ENCODE results near the gene RASAL3. TPM values are rescaled to one million over a fixed set of nuclear protein-coding genes. Genes with fewer than 3 reads are reported as not detected.

RASAL3 gene
- total and polyA plus RNA-seq, 2 of the 4 experiments (the other 2 are of a cell fraction): 0.07 TPM; not detected in 1

DNA sequence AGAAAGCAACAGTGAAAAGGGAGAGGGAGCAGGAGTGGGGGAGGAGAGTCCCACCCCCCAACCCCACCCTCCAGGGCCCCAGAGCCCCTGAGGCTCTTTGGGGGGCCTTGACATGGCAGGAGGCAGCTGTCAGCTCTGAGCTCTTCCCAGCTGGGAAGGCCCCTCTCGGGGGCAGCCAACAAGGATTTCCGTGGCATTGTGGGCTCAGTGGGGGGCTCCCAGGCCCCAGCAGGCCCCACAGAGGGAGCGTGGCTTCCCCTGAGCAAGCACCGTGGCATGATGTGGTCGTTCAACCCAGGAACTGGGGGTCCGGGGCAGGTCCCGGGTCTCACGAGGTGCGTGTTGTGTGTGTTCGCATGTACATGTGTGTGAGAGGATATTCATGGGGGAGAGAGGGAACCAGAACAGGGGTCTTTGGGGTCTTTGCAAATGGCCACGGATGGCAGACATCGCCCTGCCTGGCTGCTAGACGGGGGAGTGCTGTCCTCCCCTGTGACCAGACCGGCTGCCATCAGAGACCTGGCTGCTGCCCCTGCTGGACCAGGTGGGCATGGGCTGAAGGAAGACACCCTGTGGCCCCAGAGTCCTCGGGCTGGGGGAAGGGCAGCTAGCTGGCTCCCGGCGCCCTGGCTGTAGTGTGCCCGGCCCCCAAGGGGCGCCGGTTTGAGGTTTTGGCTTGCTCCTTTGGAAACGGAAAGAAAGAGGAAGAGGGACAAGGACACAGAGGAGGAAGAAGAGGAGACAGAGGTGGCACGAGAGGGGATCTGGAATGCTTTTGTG is 41.9 kb downstream of the RASAL3 start:
- H2AK5ac ChIP-seq (ENCODE audit: low read depth, low read length): no peak overlapping the region
- dilution Hi-C loops (cut with HindIII; ENCODE audit: low sequenced_read_pairs, unreplicated experiment): no loop called here
- in situ Hi-C loops (cut with MboI; ENCODE audit: low sequenced_read_pairs): loop anchor here (25.0 kb wide), 1 partner anchor 765 kb away; the partner anchor contains the start of genes AP1M1 and FAM32A
- no peak overlapping the region for H4K8ac ChIP-seq (ENCODE audit: low read depth in 2 of 2, low read length in 2 of 2)
- no peak overlapping the region for H3K4ac ChIP-seq (ENCODE audit: low read depth, low read length)
- H3K36me3 ChIP-seq (ENCODE audit: control insufficient read depth, insufficient read depth, low read length): peaks cover 51% of the 10 kb centered on the region
- H3K79me1 ChIP-seq (ENCODE audit: low read depth in 1 of 2, low read length in 2 of 2): peaks cover 5 to 31% of the 10 kb centered on the region in 2 experiments; a peak in 3 of 4 replicates
- BruUV-seq (replicated peaks): TSS peak; percentile 60
- no peak overlapping the region for H3K23ac ChIP-seq (ENCODE audit: low read depth, low read length)
- H3K27me3 ChIP-seq (ENCODE audit: control insufficient read depth, insufficient read depth, low read length): no peaks in the 10 kb centered on the region
- no peak overlapping the region for H2AFZ ChIP-seq (replicated peaks; ENCODE audit: low read length, poor library complexity)
- H3K4me1 ChIP-seq (ENCODE audit: control insufficient read depth, insufficient read depth, low read length): peaks cover 9% of the 10 kb centered on the region
- ChIA-PET POLR2A (ENCODE audit: unreplicated experiment) (no interaction called here), CTCF (no interaction called here)
- 0 out of 2 replicates have a peak, but pooled peaks cover 4% of the 10 kb centered on the region for H3K9me1 ChIP-seq (ENCODE audit: insufficient read depth, low read length)
- H4K91ac ChIP-seq (ENCODE audit: insufficient read depth, low read depth, low read length): no peak overlapping the region
- no peak overlapping the region for H3K4me3 ChIP-seq (ENCODE audit: insufficient read depth, low read depth, low read length)
- TF ChIP-seq BHLHE40 (IDR thresholded peaks at IDR 0.05; ENCODE audit: low read depth, low read length) (no peak), NFE2L2 (IDR thresholded peaks at IDR 0.05; ENCODE audit: low read depth, low read length) (no peak), MAFK (IDR thresholded peaks at IDR 0.05; ENCODE audit: low read depth, low read length) (no peak), POLR2A (IDR thresholded peaks at IDR 0.05; ENCODE audit: low read depth, low read length) (no peak), CHD1 (IDR thresholded peaks at IDR 0.05; ENCODE audit: low read depth, low read length) (no peak), RAD21 (IDR thresholded peaks at IDR 0.05; ENCODE audit: low read length) (no peak), RCOR1 (IDR thresholded peaks at IDR 0.05; ENCODE audit: insufficient replicate concordance, low read length) (no peak), CTCF (conservative IDR thresholded peaks at IDR 0.05; ENCODE audit: low read depth, low read length) (no peak), MXI1 (IDR thresholded peaks at IDR 0.05; ENCODE audit: borderline replicate concordance, low read depth, low read length) (no peak), MAZ (IDR thresholded peaks at IDR 0.05; ENCODE audit: borderline replicate concordance, low read depth, low read length) (no peak), CEBPB (IDR thresholded peaks at IDR 0.05; ENCODE audit: low read depth, low read length) (no peak), RFX5 (IDR thresholded peaks at IDR 0.05; ENCODE audit: low read depth, low read length) (no peak), SMC3 (IDR thresholded peaks at IDR 0.05; ENCODE audit: low read depth, low read length) (no peak), FOS (IDR thresholded peaks at IDR 0.05; ENCODE audit: low read depth, low read length) (no peak)
- TF ChIP-seq, protein P1, sequence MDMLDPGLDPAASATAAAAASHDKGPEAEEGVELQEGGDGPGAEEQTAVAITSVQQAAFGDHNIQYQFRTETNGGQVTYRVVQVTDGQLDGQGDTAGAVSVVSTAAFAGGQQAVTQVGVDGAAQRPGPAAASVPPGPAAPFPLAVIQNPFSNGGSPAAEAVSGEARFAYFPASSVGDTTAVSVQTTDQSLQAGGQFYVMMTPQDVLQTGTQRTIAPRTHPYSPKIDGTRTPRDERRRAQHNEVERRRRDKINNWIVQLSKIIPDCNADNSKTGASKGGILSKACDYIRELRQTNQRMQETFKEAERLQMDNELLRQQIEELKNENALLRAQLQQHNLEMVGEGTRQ (IDR thresholded peaks at IDR 0.05; ENCODE audit: low read depth, low read length): no peak
- no peak overlapping the region for H3K14ac ChIP-seq (replicated peaks; ENCODE audit: low read depth, low read length)
- H3K9ac ChIP-seq (ENCODE audit: low read depth, low read length): no peak overlapping the region
- no peak overlapping the region for H3K27ac ChIP-seq (ENCODE audit: insufficient read depth, low read length)
- H4K20me1 ChIP-seq (ENCODE audit: insufficient read depth, low read length): peaks cover 41% of the 10 kb centered on the region
- ATAC-seq (ENCODE audit: low read depth) (no peak), DNase-seq (no peak)
- no peak overlapping the region for H2BK5ac ChIP-seq (ENCODE audit: low read depth, low read length, poor library complexity, severe bottlenecking)
- H3K56ac ChIP-seq (ENCODE audit: extremely low read depth, insufficient read depth, low read length): no peak overlapping the region
- no peak overlapping the region for H4K5ac ChIP-seq (ENCODE audit: low read depth, low read length)
- H3K18ac ChIP-seq (ENCODE audit: low read depth, low read length): no peak overlapping the region
- H3K4me2 ChIP-seq (ENCODE audit: low read depth, low read length): no peak overlapping the region
- H2AK9ac ChIP-seq (replicated peaks; ENCODE audit: low read depth, low read length, poor library complexity): no peak overlapping the region
- intact Hi-C loops (cut with micrococcal nuclease): no loop called here
- H2BK120ac ChIP-seq (ENCODE audit: low read depth, low read length): no peak overlapping the region
- WGBS, 2 experiments (ENCODE audit: extremely low coverage in 2 of 2, insufficient read length in 1 of 2): 76% methylated on average over 7 of the region's 22 CpGs; no CpG with 5 or more reads in 1 of the 2 experiments
- H2BK20ac ChIP-seq (ENCODE audit: low read depth, low read length): no peak overlapping the region
- peaks cover 5% of the 10 kb centered on the region; the same call in 1 of the 2 replicates for H3K9me3 ChIP-seq (ENCODE audit: control insufficient read depth, insufficient read depth, low read length)
- H2BK15ac ChIP-seq (ENCODE audit: low read depth, low read length): no peak overlapping the region
